HG02759 (cell line): Measurements from ENCODE around the gene COLEC11.

ENCODE experiments used
- ATAC-seq: cut with Tn5 transposase; IDR thresholded peaks from one replicate; pipeline ENCODE4 v1.9.1; 2021; ENCODE audit warnings: mild to moderate bottlenecking, moderate library complexity; ENCODE audit not compliant: unreplicated experiment

COLEC11 gene

GRCh38 chr2:3584608-3585260, 10.2 kb upstream of the COLEC11 start:
- no peak for ATAC-seq

DNA sequence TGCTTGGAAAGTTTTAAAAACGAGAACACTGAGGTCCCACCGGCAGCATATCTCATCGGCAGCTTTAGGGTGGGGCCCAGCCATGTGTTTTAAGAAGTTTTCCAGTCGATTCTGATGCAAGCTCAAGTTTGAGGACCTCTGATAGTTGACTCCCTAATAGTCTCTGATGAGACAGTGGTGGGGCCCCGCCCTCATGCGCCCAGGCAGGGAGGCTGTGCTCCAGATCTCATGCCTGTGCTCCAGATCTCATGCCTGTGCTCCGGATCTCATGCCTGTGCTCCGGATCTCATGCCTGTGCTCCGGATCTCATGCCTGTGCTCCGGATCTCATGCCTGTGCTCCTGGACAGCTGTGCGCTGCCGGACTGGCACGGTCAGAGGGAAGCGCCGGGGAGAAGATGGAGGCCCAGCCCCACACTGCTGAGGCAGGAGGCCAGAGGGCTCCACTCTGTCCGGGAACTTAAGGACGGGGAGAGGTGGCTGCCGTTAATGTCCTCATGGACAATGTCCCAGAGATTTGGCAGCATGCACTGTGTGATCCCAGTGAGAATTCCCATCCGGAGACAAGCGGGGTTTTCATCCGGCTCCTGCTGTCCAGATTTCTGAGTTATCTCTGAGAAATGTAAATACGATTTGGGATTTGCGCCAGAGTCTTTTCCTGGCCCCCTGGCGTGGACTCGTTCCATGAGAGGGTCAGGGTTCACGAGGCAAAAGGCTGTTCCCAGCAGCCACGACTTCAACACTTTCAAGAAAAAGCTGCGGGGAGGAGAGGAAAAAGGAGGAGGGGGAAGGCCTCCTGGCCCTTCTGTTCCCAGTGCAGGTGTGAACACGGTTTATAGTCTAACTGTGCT, 9.4 kb upstream of the COLEC11 start:
- no peak for ATAC-seq

GRCh38 chr2:3586220-3586619, 8.7 kb upstream of the COLEC11 start:
- no peak for ATAC-seq

GRCh38 chr2:3587021-3587420, 7.9 kb upstream of the COLEC11 start:
- ATAC-seq: no peak

GRCh38 chr2:3587432-3587831, 7.5 kb upstream of the COLEC11 start:
- no peak for ATAC-seq

DNA sequence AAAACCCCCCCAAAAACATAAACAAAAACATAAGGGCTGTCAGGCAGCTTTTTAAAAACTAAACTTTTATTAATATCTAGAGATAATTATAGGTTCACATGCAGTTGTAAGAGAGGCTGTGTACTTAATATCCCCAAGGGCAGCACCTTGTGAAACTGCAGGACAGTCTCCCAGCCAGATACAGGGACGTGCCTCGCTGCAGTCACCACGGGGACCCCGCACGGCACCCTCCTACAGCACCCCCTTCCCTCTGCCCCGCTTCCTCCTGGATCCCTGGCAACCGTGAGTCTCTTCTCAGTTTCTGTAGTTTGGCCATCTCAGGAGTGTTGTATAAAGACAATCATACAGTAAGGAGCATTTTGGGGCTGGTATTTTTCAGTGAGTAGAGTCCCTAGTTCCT, 6.8 kb upstream of the COLEC11 start:
- no peak for ATAC-seq

DNA sequence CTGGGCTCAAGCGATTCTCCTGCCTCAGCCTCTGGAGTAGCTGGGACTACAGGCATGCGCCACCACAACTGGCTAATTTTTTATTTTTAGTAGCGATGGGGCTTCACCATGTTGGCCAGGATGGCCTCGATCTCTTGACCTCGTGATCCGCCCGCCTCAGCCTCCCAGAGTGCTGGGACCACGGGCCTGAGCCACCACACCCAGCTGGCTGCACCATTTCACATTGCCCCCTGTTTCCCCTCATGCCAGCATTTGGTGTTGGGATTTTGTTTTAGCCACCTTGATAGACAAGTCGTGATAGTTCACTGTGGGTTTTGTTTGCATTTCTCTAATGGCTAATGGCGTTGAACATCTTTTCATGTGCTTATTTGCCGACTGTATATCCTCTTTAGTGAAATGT, 5.8 kb upstream of the COLEC11 start:
- no peak for ATAC-seq

GRCh38 chr2:3595404-3595803, 492 bp downstream of the COLEC11 start:
- no peak for ATAC-seq

GRCh38 chr2:3595985-3596384, 1.1 kb downstream of the COLEC11 start:
- peak; percentile 90 for ATAC-seq

DNA sequence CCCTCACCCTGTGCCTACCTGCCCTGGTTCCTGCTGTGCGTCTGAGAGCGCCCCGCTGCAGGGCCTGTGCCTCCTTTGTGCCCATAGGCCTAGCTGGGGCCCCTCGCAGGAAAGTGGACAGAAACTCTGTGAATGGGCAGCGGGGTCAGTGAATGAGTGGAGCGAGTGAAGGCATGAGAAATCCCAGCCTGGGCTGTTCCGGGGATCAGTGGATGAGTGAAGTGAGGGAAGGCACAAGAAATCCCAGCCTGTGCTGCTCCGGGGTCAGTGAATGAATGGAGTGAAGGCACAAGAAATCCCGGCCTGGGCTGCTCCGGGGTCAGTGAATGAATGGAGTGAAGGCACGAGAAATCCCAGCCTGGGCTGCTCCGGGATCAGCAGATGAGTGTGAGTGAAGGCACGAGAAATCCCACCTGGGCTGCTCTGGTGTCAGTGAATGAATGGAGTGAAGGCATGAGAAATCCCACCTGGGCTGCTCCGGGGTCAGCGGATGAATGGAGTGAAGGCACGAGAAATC, 2.0 kb downstream of the COLEC11 start:
- ATAC-seq: no peak

GRCh38 chr2:3597567-3597966, 2.7 kb downstream of the COLEC11 start:
- ATAC-seq: no peak

DNA sequence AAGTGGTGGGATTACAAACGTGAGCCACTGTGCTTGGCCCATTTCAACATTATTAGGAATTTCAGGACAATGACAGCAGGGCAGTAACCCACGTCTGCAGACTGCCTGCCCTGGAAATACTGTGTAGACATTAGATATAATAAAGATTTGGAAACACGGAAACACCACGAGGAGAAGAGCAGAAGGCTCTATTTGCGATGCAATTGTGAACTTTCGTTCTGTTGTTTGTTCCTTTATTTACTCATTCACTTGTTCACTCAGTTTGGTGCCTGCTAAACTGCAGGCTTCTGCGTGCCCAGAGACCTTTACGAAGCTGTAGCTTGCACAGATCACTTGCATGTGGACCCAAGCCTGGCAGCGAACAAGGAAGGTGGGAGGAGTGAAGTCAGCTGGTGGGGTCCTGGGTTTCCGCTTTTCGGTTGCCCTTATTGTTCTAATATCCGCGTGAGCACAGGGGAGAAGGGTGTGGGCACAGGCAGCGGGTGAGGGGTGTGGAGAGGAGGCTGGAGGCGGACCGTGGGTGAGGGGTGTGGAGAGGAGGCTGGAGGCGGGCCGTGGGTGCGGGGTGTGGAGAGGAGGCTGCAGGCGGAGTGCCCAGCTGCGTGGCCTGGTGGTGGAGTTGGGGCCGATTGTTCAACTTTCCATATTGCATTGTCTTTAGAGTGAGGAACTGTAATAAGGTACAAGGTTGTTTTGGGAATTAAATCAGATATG, 3.4 kb downstream of the COLEC11 start:
- no peak for ATAC-seq

GRCh38 chr2:3598912-3599854, 4.3 kb downstream of the COLEC11 start:
- no peak for ATAC-seq

GRCh38 chr2:3600256-3600855, 5.4 kb downstream of the COLEC11 start:
- no peak for ATAC-seq

DNA sequence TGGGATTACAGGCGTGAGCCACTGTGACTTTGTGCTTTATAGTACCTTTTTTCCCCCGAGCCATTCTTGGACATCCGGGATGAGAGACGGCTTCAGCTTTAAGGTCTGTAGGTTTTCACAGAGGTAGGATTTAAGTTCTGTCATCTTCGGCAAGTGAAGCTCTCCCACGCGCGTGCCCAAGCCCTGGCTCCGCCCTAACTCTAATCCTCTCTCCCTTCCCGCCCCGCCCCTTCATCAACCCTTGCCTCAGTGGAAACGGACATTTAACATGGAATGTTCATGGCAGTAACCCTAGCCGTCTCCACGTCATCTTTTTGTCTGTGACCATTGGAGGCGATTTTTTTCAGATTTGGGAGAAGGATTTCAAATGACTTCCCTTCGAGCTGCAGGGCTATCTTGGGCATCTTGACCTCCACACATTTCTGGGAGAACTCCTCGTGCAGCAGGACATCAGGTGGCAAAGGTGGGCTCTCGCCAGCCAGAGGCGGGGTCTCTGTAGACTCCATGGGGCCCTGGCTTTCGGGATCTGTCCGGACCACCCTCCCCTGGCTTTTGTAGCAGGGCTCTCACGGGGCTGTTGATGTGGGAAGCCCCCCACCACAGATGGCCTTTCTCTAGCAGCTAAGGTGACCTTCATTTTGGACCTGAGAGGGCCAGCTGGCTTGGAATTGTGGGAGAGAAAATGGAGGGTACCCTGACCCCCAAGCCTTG, 6.8 kb downstream of the COLEC11 start:
- ATAC-seq: no peak

DNA sequence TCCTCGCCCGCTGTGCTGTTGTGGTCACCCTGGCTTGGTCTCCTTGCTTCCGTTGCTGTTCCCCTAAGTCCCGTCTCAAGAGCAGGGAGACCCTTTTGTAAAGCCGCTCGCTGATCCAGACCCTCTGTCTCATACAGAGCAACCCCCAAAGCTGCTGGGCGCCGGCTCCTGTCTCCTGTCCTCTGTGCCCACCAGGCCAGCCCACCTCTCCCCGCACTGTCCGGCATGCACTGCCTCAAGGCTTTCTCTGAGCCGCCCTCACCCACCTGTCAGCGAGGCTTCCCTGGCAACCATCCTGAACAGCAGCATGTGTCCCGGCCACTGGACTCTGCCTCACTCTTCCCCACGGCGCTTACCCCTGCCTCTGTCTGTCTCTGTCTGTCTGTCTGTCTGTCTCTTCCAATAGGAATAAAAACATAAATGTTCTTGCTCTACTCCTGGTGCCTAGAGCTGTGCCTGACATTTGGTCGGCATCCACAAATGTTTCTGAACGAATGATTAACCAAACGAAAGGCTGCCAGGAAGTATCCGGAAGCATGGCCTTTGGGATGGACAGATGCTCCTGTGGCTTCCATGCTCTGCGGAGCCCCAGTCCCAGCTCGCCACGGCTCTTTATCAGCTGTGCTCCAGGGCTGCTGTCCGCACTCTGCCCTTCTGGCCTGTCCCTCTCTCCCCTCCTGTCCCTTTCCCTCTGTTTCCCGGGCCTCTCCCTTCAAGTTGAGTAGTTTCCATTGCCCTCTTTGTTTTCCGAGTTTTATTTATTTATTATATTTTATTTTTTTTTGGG, 7.8 kb downstream of the COLEC11 start:
- no peak for ATAC-seq

DNA sequence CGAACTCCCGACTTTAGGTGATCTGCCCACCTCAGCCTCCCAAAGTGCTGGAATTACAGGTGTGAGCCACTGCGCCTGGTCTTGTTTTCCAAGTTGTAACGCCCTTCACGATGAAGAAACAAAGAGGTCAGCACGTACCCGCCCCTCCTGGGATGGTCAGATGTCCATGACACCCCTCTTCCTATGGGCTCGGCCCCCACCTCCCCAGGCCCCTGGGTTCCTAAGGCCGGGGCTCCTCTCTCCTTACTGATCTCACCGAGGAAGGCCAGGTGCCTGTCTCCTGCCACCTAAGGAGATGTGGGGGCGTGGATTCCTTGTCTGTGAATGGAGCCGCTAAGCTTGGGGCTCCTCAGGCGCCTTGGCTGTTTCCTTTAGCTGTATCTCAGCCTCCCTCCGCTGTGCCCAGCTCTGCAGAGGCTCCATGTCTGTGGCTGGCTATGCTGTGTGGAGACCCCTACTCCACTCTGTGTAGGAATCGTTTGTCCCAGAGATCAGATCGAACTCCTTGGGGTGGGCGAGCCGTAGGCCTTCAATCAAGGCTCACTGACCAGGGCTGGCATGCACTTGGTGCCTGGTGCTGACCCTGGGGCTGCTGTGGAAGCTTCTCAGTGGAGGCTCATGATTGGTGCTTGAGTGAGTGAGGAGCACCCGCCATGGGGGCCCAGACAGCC, 8.8 kb downstream of the COLEC11 start:
- no peak for ATAC-seq

DNA sequence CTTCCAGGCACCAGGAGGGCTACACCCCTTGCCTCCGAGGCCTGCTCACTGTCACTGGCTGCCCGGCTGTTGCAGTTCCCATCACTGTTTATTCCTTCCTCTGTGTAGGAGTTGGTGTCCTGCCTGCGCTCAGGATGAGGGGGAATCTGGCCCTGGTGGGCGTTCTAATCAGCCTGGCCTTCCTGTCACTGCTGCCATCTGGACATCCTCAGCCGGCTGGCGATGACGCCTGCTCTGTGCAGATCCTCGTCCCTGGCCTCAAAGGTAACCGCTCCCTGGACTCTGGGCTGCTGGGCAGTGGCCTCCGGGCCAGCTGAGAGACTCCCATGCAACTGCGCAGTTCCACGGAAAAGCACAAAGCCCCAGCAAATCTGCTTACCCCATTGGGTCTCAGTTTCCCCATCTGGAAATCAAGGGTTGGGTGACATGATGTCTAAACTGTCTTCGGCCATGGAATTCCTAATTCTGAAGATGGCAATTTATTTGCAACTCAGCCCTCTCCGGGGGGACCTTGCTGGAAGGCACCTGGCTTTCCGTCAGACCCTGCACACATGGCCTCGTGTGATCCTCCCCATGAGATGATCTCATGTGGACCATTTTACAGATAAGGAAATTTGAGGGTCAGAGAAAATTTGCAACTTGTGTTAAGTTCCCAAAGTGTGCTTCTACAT, 9.4 kb downstream of the COLEC11 start:
- ATAC-seq: no peak
